Endodermal cell (in vitro differentiated cells): ENCODE data around the gene ELAC1. TPM values are rescaled to one million over a fixed set of nuclear protein-coding genes. Genes with fewer than 3 reads are reported as not detected.

ENCODE experiments used
- DNase-seq: peaks from one replicate; pipeline ENCODE4 v3.0.0-alpha.2; 2017
- H3K27ac ChIP-seq: 2 replicates; pipeline ENCODE4 v1.5.1; 2013; ENCODE audit warnings: mild to moderate bottlenecking, low read depth, low read length, moderate library complexity
- H3K27me3 ChIP-seq: 2 replicates; pipeline ENCODE4 v1.6.1; 2013; ENCODE audit warnings: mild to moderate bottlenecking, low read length, moderate library complexity; ENCODE audit not compliant: insufficient read depth, control insufficient read depth, poor library complexity, severe bottlenecking
- H3K36me3 ChIP-seq: 2 replicates; pipeline ENCODE4 v1.7.0; 2013; ENCODE audit warnings: mild to moderate bottlenecking, low read length, moderate library complexity; ENCODE audit not compliant: control insufficient read depth, insufficient read depth
- H3K4me1 ChIP-seq: one replicate; pipeline ENCODE4 v1.7.0; 2013; ENCODE audit warnings: low read length; ENCODE audit not compliant: control insufficient read depth, insufficient read depth
- H3K4me3 ChIP-seq: 2 replicates; pipeline ENCODE4 v1.5.1; 2013; ENCODE audit warnings: mild to moderate bottlenecking, low read length, moderate library complexity
- H3K9ac ChIP-seq: 2 replicates; pipeline ENCODE4 v1.6.1; 2013; ENCODE audit warnings: mild to moderate bottlenecking, low read length, moderate library complexity; ENCODE audit not compliant: poor library complexity, severe bottlenecking; ENCODE audit errors: extremely low read depth
- H3K9me3 ChIP-seq: 2 replicates; pipeline ENCODE4 v1.6.1; 2013; ENCODE audit warnings: mild to moderate bottlenecking, low read length, moderate library complexity; ENCODE audit not compliant: control insufficient read depth
- H3K27ac Mint-ChIP-seq: 2 replicates; pipeline ENCODE4 v1.8.0; 2020; ENCODE audit warnings: mixed read lengths
- H3K27me3 Mint-ChIP-seq: 2 replicates; pipeline ENCODE4 v1.8.0; 2021; ENCODE audit warnings: mild to moderate bottlenecking, mixed read lengths; ENCODE audit not compliant: insufficient read depth
- H3K36me3 Mint-ChIP-seq: 2 replicates; pipeline ENCODE4 v1.8.0; 2020; ENCODE audit warnings: low read depth, mixed read lengths
- H3K4me1 Mint-ChIP-seq: 2 replicates; pipeline ENCODE4 v1.8.0; 2020; ENCODE audit warnings: mixed read lengths
- H3K4me3 Mint-ChIP-seq: 2 replicates; pipeline ENCODE4 v1.8.0; 2020; ENCODE audit warnings: mild to moderate bottlenecking, moderate library complexity, mixed read lengths
- H3K9me3 Mint-ChIP-seq: 2 replicates; pipeline ENCODE4 v1.8.0; 2020; ENCODE audit warnings: mild to moderate bottlenecking, mixed read lengths
- CTCF ChIP-seq: fragments of 200-600 bp; sonication (generic); conservative IDR thresholded peaks from 2 replicates; pipeline ENCODE4 v1.5.0; 2021; ENCODE audit warnings: antibody characterized with exemption, mild to moderate bottlenecking
- WGBS, 2 experiments: methylation state at CpG; one replicate each; pipeline versions ENCODE4 v1.1.5 to v1.1.7; 2013; ENCODE audit warnings: missing lambda C conversion rate in 2 of 2, mixed read lengths in 1 of 2; ENCODE audit not compliant: insufficient coverage in 1 of 2, insufficient read length in 1 of 2; 5-methylcytosine and 5-hydroxymethylcytosine counted together
- total RNA-seq, 2 donors: library from RNA; stranded (reverse); fragmentation: NEBNext Ultra II Directional in 1 of 2; extraction: Animal tissue kit (Norgen Biotek cat#: 25700) in 1 of 2; gene quantifications; 2 replicates in 1 of 2; 3 replicates in 1 of 2; pipeline ENCODE4 v1.2.1, GENCODE V29; 2021

Gene ELAC1
- total RNA-seq, 2 donors from 2014 or later: 5.1 to 7.4 TPM

- peak overlapping the region; percentile 47 for H3K9ac ChIP-seq
- no peak overlapping the region for H3K4me3 ChIP-seq
- no peak for DNase-seq
- no peaks in the 10 kb centered on the region for H3K27me3 Mint-ChIP-seq
- H3K4me1 ChIP-seq: peaks cover 2% of the 10 kb centered on the region
- no peak overlapping the region for H3K4me3 Mint-ChIP-seq
- H3K4me1 Mint-ChIP-seq: peaks cover 38% of the 10 kb centered on the region
- no peaks in the 10 kb centered on the region for H3K36me3 Mint-ChIP-seq
- H3K9me3 ChIP-seq: no peaks in the 10 kb centered on the region
- peaks cover 11% of the 10 kb centered on the region for H3K9me3 Mint-ChIP-seq
- no peaks in the 10 kb centered on the region for H3K27me3 ChIP-seq
- no peak overlapping the region for H3K27ac ChIP-seq
- peak overlapping the region; percentile 94 for H3K27ac Mint-ChIP-seq
- TF ChIP-seq CTCF: peak; percentile 22
- WGBS, 2 experiments: 78 to 100% methylated on average over 1 to 8 of the region's 13 CpGs
- no peaks in the 10 kb centered on the region for H3K36me3 ChIP-seq
These were observed 39.3 kb downstream of the ELAC1 start for GRCh38 chr18:51006948-51007789.

GRCh38 chr18:51007790-51008139 is 39.9 kb downstream of the ELAC1 start:
- Histone ChIP-seq H3K27me3 (no peaks in the 10 kb centered on the region), H3K9me3 (no peaks in the 10 kb centered on the region), H3K4me1 (peaks cover 2% of the 10 kb centered on the region), H3K36me3 (no peaks in the 10 kb centered on the region), H3K4me3 (no peak overlapping the region), H3K9ac (no peak overlapping the region), H3K27ac (no peak overlapping the region)
- Mint-ChIP-seq H3K27ac (peak overlapping the region; percentile 94), H3K4me1 (peaks cover 38% of the 10 kb centered on the region), H3K9me3 (peaks cover 6% of the 10 kb centered on the region), H3K27me3 (no peaks in the 10 kb centered on the region), H3K4me3 (no peak overlapping the region), H3K36me3 (no peaks in the 10 kb centered on the region)
- TF ChIP-seq CTCF: no peak
- DNase-seq: no peak
- WGBS, 2 experiments: 88% methylated on average over 1 of the region's 1 CpG; no CpG with 5 or more reads in 1 of the 2 experiments

GRCh38 chr18:51009072-51009471 is 41.2 kb downstream of the ELAC1 start:
- Histone ChIP-seq H3K36me3 (no peaks in the 10 kb centered on the region), H3K9ac (no peak overlapping the region), H3K27ac (no peak overlapping the region), H3K9me3 (peaks cover under 1% of the 10 kb centered on the region), H3K4me1 (peaks cover 2% of the 10 kb centered on the region), H3K4me3 (no peak overlapping the region), H3K27me3 (no peaks in the 10 kb centered on the region)
- no peak for TF ChIP-seq CTCF
- H3K27ac Mint-ChIP-seq: no peak overlapping the region
- H3K4me3 Mint-ChIP-seq: no peak overlapping the region
- no peaks in the 10 kb centered on the region for H3K36me3 Mint-ChIP-seq
- no peak for DNase-seq
- no peaks in the 10 kb centered on the region for H3K9me3 Mint-ChIP-seq
- H3K27me3 Mint-ChIP-seq: no peaks in the 10 kb centered on the region
- peaks cover 38% of the 10 kb centered on the region for H3K4me1 Mint-ChIP-seq
